SK-N-SH (cell line): ENCODE measurements around the gene MACROD2. TPM values are rescaled to one million over a fixed set of nuclear protein-coding genes. Genes with fewer than 3 reads are reported as not detected.

Experiments
- CTCF ChIA-PET: fragments of 300-600, 350-600 bp; formaldehyde crosslinking; extraction: SDS; loops from one replicate; lab custom pipeline; 2021; lab: Yijun Ruan, JAX
- POLR2A ChIA-PET: fragments of 350-600 bp; sonication (Branson Sonifier 250); formaldehyde crosslinking; extraction: SDS; loops from one replicate; lab custom pipeline; 2020; ENCODE audit warnings: antibody characterized with exemption, inconsistent platforms; lab: Yijun Ruan, JAX
- DNase-seq: peaks from one replicate; pipeline ENCODE4 v3.0.0; 2012
- H2AFZ ChIP-seq: fragments of 200-600 bp; sonication (generic); 2 replicates; pipeline ENCODE4 v1.8.1; 2016; ENCODE audit warnings: antibody characterized with exemption, mild to moderate bottlenecking, low read depth
- H3F3A ChIP-seq: fragments of 200-600 bp; sonication (generic); replicated peaks from 2 replicates; pipeline ENCODE3; 2016; ENCODE audit warnings: antibody characterized with exemption, mild to moderate bottlenecking; ENCODE audit not compliant: insufficient read depth
- H3K27ac ChIP-seq, 2 experiments: fragments of 200-500 bp in 1 of 2; fragments of 200-600 bp in 1 of 2; sonication (Bioruptor generic) in 1 of 2; sonication (generic), shearing (Covaris generic) in 1 of 2; 2 replicates each; pipeline versions ENCODE4 v1.5.1 to v1.6.1; 2014 to 2016; ENCODE audit warnings: low read depth in 2 of 2, inconsistent platforms in 1 of 2, low read length in 1 of 2, mild to moderate bottlenecking in 1 of 2, mixed read lengths in 1 of 2
- H3K27me3 ChIP-seq: fragments of 200-600 bp; sonication (generic), shearing (Covaris generic); 2 replicates; pipeline ENCODE4 v1.6.1; 2016; ENCODE audit warnings: mixed run types; ENCODE audit not compliant: insufficient read depth
- H3K36me3 ChIP-seq, 2 experiments: fragments of 200-500 bp in 1 of 2; fragments of 200-600 bp in 1 of 2; sonication (Bioruptor generic) in 1 of 2; sonication (generic) in 1 of 2; replicated peaks in 1 of 2; 2 replicates each; pipeline versions ENCODE3 to v1.5.1; 2014 to 2016; ENCODE audit warnings: low read length in 1 of 2, mild to moderate bottlenecking in 1 of 2; ENCODE audit not compliant: insufficient read depth in 2 of 2, control insufficient read depth in 1 of 2
- H3K4me1 ChIP-seq, 2 experiments: fragments of 200-500 bp in 1 of 2; fragments of 200-600 bp in 1 of 2; sonication (Bioruptor generic) in 1 of 2; sonication (generic), shearing (Covaris generic) in 1 of 2; 2 replicates each; pipeline versions ENCODE4 v1.5.1 to v1.6.1; 2014 to 2016; ENCODE audit warnings: low read depth in 1 of 2, low read length in 1 of 2, mixed run types in 1 of 2; ENCODE audit not compliant: insufficient read depth in 2 of 2, control insufficient read depth in 1 of 2
- H3K4me2 ChIP-seq: fragments of 200-600 bp; sonication (generic), shearing (Covaris generic); 2 replicates; pipeline ENCODE4 v1.6.1; 2017; ENCODE audit warnings: mixed run types
- H3K4me3 ChIP-seq, 2 experiments: fragments of 200-500 bp in 1 of 2; fragments of 200-600 bp in 1 of 2; sonication (Bioruptor generic) in 1 of 2; sonication (generic), shearing (Covaris generic) in 1 of 2; 2 replicates each; pipeline versions ENCODE4 v1.5.1 to v1.8.1; 2014 to 2016; ENCODE audit warnings: low read depth in 2 of 2, inconsistent platforms in 1 of 2, low read length in 1 of 2, mild to moderate bottlenecking in 1 of 2, mixed read lengths in 1 of 2, moderate library complexity in 1 of 2
- H3K79me2 ChIP-seq: fragments of 200-600 bp; sonication (generic); 2 replicates; pipeline ENCODE4 v1.8.1; 2017; ENCODE audit warnings: mild to moderate bottlenecking; ENCODE audit not compliant: insufficient read depth
- H3K9ac ChIP-seq: fragments of 200-600 bp; sonication (generic); 2 replicates; pipeline ENCODE4 v1.6.1; 2017; ENCODE audit warnings: mixed run types
- H3K9me2 ChIP-seq: fragments of 200-600 bp; sonication (generic); 2 replicates; pipeline ENCODE4 v1.6.1; 2017; ENCODE audit warnings: mixed run types
- H3K9me3 ChIP-seq: fragments of 200-600 bp; sonication (generic); 2 replicates; pipeline ENCODE4 v1.6.1; 2017; ENCODE audit warnings: mixed run types, mild to moderate bottlenecking, moderate library complexity
- H4K20me1 ChIP-seq: fragments of 200-600 bp; sonication (generic); 2 replicates; pipeline ENCODE4 v1.6.1; 2017; ENCODE audit warnings: mild to moderate bottlenecking, mixed run types; ENCODE audit not compliant: insufficient read depth
- CHD2 ChIP-seq: fragments of 150-350 bp; IDR thresholded peaks from 2 replicates; pipeline ENCODE4 v1.6.1; 2018; ENCODE audit warnings: low read length; ENCODE audit not compliant: partially characterized antibody
- FOSL2 ChIP-seq: IDR thresholded peaks from 2 replicates; pipeline ENCODE4 v1.4.0; 2012; ENCODE audit warnings: low read depth, mild to moderate bottlenecking, moderate library complexity, borderline replicate concordance
- JUND ChIP-seq: IDR thresholded peaks from 2 replicates; pipeline ENCODE4 v1.4.0; 2012
- MEF2A ChIP-seq: IDR thresholded peaks from 2 replicates; pipeline ENCODE4 v1.4.0; 2012; ENCODE audit warnings: low read depth, borderline replicate concordance
- MXI1 ChIP-seq: IDR thresholded peaks from 2 replicates; pipeline ENCODE4 v1.6.1; 2012; ENCODE audit warnings: mild to moderate bottlenecking, low read depth, low read length, improper control_type of control experiment
- NRF1 ChIP-seq: IDR thresholded peaks from 2 replicates; pipeline ENCODE4 v1.6.1; 2012; ENCODE audit warnings: low read depth, mild to moderate bottlenecking, low read length
- RAD21 ChIP-seq: IDR thresholded peaks from 2 replicates; pipeline ENCODE4 v1.6.1; 2012; ENCODE audit warnings: mild to moderate bottlenecking, low read length
- RCOR1 ChIP-seq: fragments of 150-350 bp; IDR thresholded peaks from 2 replicates; pipeline ENCODE4 v1.6.1; 2017; ENCODE audit warnings: antibody characterized with exemption, low read length
- RFX5 ChIP-seq: IDR thresholded peaks from 2 replicates; pipeline ENCODE4 v1.6.1; 2012; ENCODE audit warnings: mild to moderate bottlenecking, improper control_type of control experiment, low read length
- RXRA ChIP-seq: IDR thresholded peaks from 2 replicates; pipeline ENCODE4 v1.4.0; 2012; ENCODE audit warnings: low read depth, mild to moderate bottlenecking, borderline replicate concordance
- TAF1 ChIP-seq: IDR thresholded peaks from 2 replicates; pipeline ENCODE4 v1.6.1; 2012; ENCODE audit warnings: low read depth, mild to moderate bottlenecking, low read length, moderate library complexity, borderline replicate concordance
- TCF12 ChIP-seq: IDR thresholded peaks from 2 replicates; pipeline ENCODE4 v1.4.0; 2012
- TEAD4 ChIP-seq: IDR thresholded peaks from 2 replicates; pipeline ENCODE4 v1.4.0; 2012; ENCODE audit warnings: mild to moderate bottlenecking, borderline replicate concordance; ENCODE audit not compliant: insufficient read depth
- YY1 ChIP-seq: IDR thresholded peaks from 2 replicates; pipeline ENCODE4 v1.4.0; 2012; ENCODE audit warnings: low read depth, mild to moderate bottlenecking
- WGBS: methylation state at CpG from one replicate; pipeline ENCODE4 v1.1.6; 2017; ENCODE audit warnings: low lambda C conversion rate; 5-methylcytosine and 5-hydroxymethylcytosine counted together
- polyA plus RNA-seq, 3 experiments: library from polyadenylated mRNA; depleted of rRNA; stranded (reverse); fragments of >200 nt; gene quantifications; 2 replicates each; pipeline ENCODE4 v1.2.3, GENCODE V29; 2012
- TF ChIP-seq, protein P1 (sequence below): IDR thresholded peaks from 2 replicates; pipeline ENCODE4 v1.4.0; 2012; ENCODE audit warnings: low read depth, borderline replicate concordance
- TF ChIP-seq, protein P2 (sequence below): IDR thresholded peaks from 2 replicates; pipeline ENCODE4 v1.4.0; 2012; ENCODE audit warnings: low read depth
- TF ChIP-seq, protein P3 (sequence below): fragments of 200-600 bp; sonication (generic); IDR thresholded peaks from 2 replicates; pipeline ENCODE4 v1.6.1; 2017; ENCODE audit warnings: antibody characterized with exemption, mild to moderate bottlenecking, moderate library complexity
- TF ChIP-seq, protein P4 (sequence below): IDR thresholded peaks from 2 replicates; pipeline ENCODE4; 2012

MACROD2 gene
- polyA plus RNA-seq, 1 of the 3 experiments (the other 2 are of a cell fraction), result 0.33 TPM

DNA sequence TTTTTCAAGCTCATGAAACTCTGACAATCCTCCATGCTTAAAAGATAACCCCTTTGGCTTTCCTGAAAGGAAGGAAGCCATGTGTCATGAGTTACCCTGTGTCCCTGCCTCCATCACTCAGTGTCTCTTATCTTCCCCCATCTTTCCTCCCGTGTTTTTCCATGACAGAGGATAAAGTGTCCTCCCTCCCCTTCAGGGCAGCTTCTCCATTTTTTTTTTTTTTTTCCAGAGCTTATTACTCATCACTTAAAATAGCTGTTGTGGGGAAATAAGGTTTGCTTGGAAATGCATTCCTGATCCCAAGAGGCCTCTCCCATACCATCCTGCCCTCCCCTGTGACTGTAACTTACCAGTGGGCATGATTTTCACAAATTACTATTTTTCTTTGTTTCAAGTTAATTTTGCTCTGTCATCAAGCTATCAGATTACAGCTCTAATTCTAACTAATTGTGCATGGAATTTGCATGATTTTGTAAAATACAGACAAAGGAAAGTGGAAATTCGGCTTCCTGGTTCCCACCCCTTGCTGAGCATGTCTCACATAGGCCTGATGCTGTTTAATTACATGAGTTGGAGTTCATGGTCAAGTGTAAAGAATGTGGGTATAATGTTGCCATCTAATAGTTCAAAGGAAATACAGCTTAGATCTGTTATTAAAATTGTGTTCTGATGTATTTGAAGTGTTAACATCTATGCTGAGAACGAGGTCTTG, 956.5 kb downstream of the MACROD2 start (continued):
- TF ChIP-seq RFX5 (no peak), TAF1 (no peak), NRF1 (no peak), MEF2A (peak; percentile 88), YY1 (peak; percentile 76), TEAD4 (peak; percentile 47; the same call in 1 of the 2 replicates), RXRA (peak; percentile 74; the same call in 1 of the 2 replicates)
- TF ChIP-seq, protein P1, sequence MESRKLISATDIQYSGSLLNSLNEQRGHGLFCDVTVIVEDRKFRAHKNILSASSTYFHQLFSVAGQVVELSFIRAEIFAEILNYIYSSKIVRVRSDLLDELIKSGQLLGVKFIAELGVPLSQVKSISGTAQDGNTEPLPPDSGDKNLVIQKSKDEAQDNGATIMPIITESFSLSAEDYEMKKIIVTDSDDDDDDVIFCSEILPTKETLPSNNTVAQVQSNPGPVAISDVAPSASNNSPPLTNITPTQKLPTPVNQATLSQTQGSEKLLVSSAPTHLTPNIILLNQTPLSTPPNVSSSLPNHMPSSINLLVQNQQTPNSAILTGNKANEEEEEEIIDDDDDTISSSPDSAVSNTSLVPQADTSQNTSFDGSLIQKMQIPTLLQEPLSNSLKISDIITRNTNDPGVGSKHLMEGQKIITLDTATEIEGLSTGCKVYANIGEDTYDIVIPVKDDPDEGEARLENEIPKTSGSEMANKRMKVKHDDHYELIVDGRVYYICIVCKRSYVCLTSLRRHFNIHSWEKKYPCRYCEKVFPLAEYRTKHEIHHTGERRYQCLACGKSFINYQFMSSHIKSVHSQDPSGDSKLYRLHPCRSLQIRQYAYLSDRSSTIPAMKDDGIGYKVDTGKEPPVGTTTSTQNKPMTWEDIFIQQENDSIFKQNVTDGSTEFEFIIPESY, result no peak
- TF ChIP-seq, protein P2, sequence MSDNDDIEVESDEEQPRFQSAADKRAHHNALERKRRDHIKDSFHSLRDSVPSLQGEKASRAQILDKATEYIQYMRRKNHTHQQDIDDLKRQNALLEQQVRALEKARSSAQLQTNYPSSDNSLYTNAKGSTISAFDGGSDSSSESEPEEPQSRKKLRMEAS, result peak; percentile 23; the same call in 1 of the 2 replicates
- TF ChIP-seq, all 33 proteins: peak for 13

DNA sequence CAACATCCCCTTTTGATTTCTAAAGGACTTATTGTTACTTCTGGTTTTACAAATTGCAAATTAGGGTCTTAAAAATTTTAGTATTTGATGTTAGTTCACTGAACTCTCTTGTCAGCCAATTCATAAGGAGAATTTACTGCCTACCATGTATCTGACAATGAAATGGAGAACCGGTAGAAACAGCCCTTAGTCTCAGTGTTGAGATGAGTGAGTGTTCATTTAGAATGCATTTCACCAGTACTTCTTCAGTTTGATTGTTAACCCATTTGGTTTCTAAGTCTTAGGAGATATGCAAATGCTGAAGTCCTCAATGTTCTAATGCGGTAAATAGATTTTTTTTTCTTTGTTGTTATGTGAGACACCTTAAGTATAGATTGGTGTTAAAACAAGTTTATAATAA, 958.4 kb downstream of the MACROD2 start:
- Histone ChIP-seq H2AFZ (no peak overlapping the region), H3K4me1 (peaks cover 9% of the 10 kb centered on the region in 2 experiments; a peak in 3 of 4 replicates), H3K9me2 (no peaks in the 10 kb centered on the region), H4K20me1 (no peaks in the 10 kb centered on the region), H3K4me2 (no peak overlapping the region), H3K9me3 (no peaks in the 10 kb centered on the region), H3K4me3 (no peak overlapping the region), H3K79me2 (no peaks in the 10 kb centered on the region), H3K27ac (no peak overlapping the region), H3K27me3 (no peaks in the 10 kb centered on the region)
- CTCF ChIA-PET, result no interaction called here
- POLR2A ChIA-PET, result no interaction called here
- WGBS, result 98% methylated on average over 2 of the region's 2 CpGs
- no peak for DNase-seq
- TF ChIP-seq RCOR1 (no peak), MXI1 (no peak), RXRA (no peak), CHD2 (no peak), MEF2A (no peak), FOSL2 (no peak), TCF12 (no peak), RAD21 (no peak), JUND (no peak)
- TF ChIP-seq, protein P2, result no peak
- TF ChIP-seq, protein P3, sequence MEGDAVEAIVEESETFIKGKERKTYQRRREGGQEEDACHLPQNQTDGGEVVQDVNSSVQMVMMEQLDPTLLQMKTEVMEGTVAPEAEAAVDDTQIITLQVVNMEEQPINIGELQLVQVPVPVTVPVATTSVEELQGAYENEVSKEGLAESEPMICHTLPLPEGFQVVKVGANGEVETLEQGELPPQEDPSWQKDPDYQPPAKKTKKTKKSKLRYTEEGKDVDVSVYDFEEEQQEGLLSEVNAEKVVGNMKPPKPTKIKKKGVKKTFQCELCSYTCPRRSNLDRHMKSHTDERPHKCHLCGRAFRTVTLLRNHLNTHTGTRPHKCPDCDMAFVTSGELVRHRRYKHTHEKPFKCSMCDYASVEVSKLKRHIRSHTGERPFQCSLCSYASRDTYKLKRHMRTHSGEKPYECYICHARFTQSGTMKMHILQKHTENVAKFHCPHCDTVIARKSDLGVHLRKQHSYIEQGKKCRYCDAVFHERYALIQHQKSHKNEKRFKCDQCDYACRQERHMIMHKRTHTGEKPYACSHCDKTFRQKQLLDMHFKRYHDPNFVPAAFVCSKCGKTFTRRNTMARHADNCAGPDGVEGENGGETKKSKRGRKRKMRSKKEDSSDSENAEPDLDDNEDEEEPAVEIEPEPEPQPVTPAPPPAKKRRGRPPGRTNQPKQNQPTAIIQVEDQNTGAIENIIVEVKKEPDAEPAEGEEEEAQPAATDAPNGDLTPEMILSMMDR, result no peak
- TF ChIP-seq, protein P4, sequence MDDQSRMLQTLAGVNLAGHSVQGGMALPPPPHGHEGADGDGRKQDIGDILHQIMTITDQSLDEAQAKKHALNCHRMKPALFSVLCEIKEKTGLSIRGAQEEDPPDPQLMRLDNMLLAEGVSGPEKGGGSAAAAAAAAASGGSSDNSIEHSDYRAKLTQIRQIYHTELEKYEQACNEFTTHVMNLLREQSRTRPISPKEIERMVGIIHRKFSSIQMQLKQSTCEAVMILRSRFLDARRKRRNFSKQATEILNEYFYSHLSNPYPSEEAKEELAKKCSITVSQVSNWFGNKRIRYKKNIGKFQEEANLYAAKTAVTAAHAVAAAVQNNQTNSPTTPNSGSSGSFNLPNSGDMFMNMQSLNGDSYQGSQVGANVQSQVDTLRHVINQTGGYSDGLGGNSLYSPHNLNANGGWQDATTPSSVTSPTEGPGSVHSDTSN, result no peak
- TF ChIP-seq, all 33 proteins: peak for 0
- H3F3A ChIP-seq, result peaks cover 10% of the 10 kb centered on the region
- no peaks in the 10 kb centered on the region for H3K36me3 ChIP-seq
- H3K9ac ChIP-seq, result no peak overlapping the region
